Measurements from ENCODE around the gene THEMIS.

DNA sequence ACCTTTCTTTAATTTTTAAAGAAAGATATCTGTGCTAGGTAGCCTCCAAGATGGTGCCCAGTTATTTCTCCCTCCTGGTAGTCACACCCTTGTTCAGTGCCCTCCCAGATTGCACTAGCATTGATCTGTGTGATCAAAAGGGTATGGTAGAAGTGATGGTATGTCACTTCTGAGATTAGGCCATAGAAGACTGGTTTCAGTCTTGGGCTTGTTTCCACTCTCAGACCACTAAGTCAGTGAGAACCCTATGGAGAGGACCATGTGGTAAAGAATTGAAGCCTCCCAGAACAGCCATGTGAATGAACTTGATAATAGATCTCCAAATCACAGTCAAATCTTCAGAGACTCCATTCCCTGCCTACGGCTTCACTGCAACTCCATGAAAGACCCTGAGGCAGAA lies 57.3 kb downstream of the THEMIS start:
- TF ChIP-seq, protein P1, sequence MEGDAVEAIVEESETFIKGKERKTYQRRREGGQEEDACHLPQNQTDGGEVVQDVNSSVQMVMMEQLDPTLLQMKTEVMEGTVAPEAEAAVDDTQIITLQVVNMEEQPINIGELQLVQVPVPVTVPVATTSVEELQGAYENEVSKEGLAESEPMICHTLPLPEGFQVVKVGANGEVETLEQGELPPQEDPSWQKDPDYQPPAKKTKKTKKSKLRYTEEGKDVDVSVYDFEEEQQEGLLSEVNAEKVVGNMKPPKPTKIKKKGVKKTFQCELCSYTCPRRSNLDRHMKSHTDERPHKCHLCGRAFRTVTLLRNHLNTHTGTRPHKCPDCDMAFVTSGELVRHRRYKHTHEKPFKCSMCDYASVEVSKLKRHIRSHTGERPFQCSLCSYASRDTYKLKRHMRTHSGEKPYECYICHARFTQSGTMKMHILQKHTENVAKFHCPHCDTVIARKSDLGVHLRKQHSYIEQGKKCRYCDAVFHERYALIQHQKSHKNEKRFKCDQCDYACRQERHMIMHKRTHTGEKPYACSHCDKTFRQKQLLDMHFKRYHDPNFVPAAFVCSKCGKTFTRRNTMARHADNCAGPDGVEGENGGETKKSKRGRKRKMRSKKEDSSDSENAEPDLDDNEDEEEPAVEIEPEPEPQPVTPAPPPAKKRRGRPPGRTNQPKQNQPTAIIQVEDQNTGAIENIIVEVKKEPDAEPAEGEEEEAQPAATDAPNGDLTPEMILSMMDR (IDR thresholded peaks at IDR 0.05; ENCODE audit: low read length) = no peak
- no peak for TF ChIP-seq EZH2 (optimal IDR thresholded peaks at IDR 0.05; ENCODE audit: low read depth, low read length)

Measured in MM.1S (cell line).